ENCODE data around the gene SNX13.

Gene SNX13

GRCh38 chr7:17843041-17843440, 97.3 kb downstream of the SNX13 start:
- Histone ChIP-seq H4K20me1 (ENCODE audit: insufficient read depth) (no peaks in the 10 kb centered on the region), H3K4me3 (IDR thresholded peaks at IDR 0.05; ENCODE audit: insufficient read depth, low read depth, low read length) (no peak overlapping the region), H3K36me3 (ENCODE audit: insufficient read depth) (no peaks in the 10 kb centered on the region), H3K27ac (no peak overlapping the region), H3K9ac (no peak overlapping the region), H3K4me1 (ENCODE audit: low read depth, poor library complexity, severe bottlenecking) (peaks cover 15% of the 10 kb centered on the region), H3K79me2 (ENCODE audit: insufficient read depth, low read depth) (no peaks in the 10 kb centered on the region), H2AFZ (ENCODE audit: low read depth) (no peak overlapping the region), H3K27me3 (ENCODE audit: insufficient read depth, low read depth) (no peaks in the 10 kb centered on the region), H3K4me2 (peak overlapping the region; percentile 69)
- no peak for TF ChIP-seq CTCF (conservative IDR thresholded peaks at IDR 0.05; ENCODE audit: low read depth, low read length)

GRCh38 chr7:17832820-17833355, 107.4 kb downstream of the SNX13 start:
- Histone ChIP-seq H3K4me3 (IDR thresholded peaks at IDR 0.05; ENCODE audit: insufficient read depth, low read depth, low read length) (no peak overlapping the region), H3K27ac (no peak overlapping the region), H3K79me2 (ENCODE audit: insufficient read depth, low read depth) (no peaks in the 10 kb centered on the region), H2AFZ (ENCODE audit: low read depth) (no peak overlapping the region), H3K9ac (no peak overlapping the region), H3K36me3 (ENCODE audit: insufficient read depth) (no peaks in the 10 kb centered on the region), H4K20me1 (ENCODE audit: insufficient read depth) (no peaks in the 10 kb centered on the region), H3K27me3 (ENCODE audit: insufficient read depth, low read depth) (no peaks in the 10 kb centered on the region), H3K4me1 (ENCODE audit: low read depth, poor library complexity, severe bottlenecking) (no peaks in the 10 kb centered on the region), H3K4me2 (no peak overlapping the region)
- TF ChIP-seq CTCF (conservative IDR thresholded peaks at IDR 0.05; ENCODE audit: low read depth, low read length): no peak

GRCh38 chr7:17832242-17832641, 108.1 kb downstream of the SNX13 start:
- H4K20me1 ChIP-seq (ENCODE audit: insufficient read depth): no peaks in the 10 kb centered on the region
- H3K36me3 ChIP-seq (ENCODE audit: insufficient read depth): no peaks in the 10 kb centered on the region
- H2AFZ ChIP-seq (ENCODE audit: low read depth): no peak overlapping the region
- H3K27ac ChIP-seq: no peak overlapping the region
- no peak overlapping the region for H3K4me3 ChIP-seq (IDR thresholded peaks at IDR 0.05; ENCODE audit: insufficient read depth, low read depth, low read length)
- no peak overlapping the region for H3K9ac ChIP-seq
- no peak overlapping the region for H3K4me2 ChIP-seq
- H3K79me2 ChIP-seq (ENCODE audit: insufficient read depth, low read depth): no peaks in the 10 kb centered on the region
- H3K27me3 ChIP-seq (ENCODE audit: insufficient read depth, low read depth): no peaks in the 10 kb centered on the region
- no peak for TF ChIP-seq CTCF (conservative IDR thresholded peaks at IDR 0.05; ENCODE audit: low read depth, low read length)
- no peaks in the 10 kb centered on the region for H3K4me1 ChIP-seq (ENCODE audit: low read depth, poor library complexity, severe bottlenecking)

GRCh38 chr7:17830206-17830605, 110.1 kb downstream of the SNX13 start:
- no peak for TF ChIP-seq CTCF (conservative IDR thresholded peaks at IDR 0.05; ENCODE audit: low read depth, low read length)
- H3K4me3 ChIP-seq (IDR thresholded peaks at IDR 0.05; ENCODE audit: insufficient read depth, low read depth, low read length): no peak overlapping the region
- no peaks in the 10 kb centered on the region for H3K79me2 ChIP-seq (ENCODE audit: insufficient read depth, low read depth)
- no peaks in the 10 kb centered on the region for H3K27me3 ChIP-seq (ENCODE audit: insufficient read depth, low read depth)
- no peaks in the 10 kb centered on the region for H4K20me1 ChIP-seq (ENCODE audit: insufficient read depth)
- H2AFZ ChIP-seq (ENCODE audit: low read depth): no peak overlapping the region
- no peak overlapping the region for H3K9ac ChIP-seq
- H3K4me2 ChIP-seq: no peak overlapping the region
- no peak overlapping the region for H3K27ac ChIP-seq
- no peaks in the 10 kb centered on the region for H3K4me1 ChIP-seq (ENCODE audit: low read depth, poor library complexity, severe bottlenecking)
- H3K36me3 ChIP-seq (ENCODE audit: insufficient read depth): no peaks in the 10 kb centered on the region

Data from KMS-11 (cell line).